HepG2 (cell line): Measurements from ENCODE around the gene NPHP1. TPM values are rescaled to one million over a fixed set of nuclear protein-coding genes. Genes with fewer than 3 reads are reported as not detected.

ENCODE experiments used
- ADNP ChIP-seq: sonication (generic); formaldehyde crosslinking; IDR thresholded peaks from 2 replicates; pipeline ENCODE4 v1.4.0; 2020; ENCODE audit warnings: missing genetic modification reagents
- ATRX ChIP-seq: sonication (generic); formaldehyde crosslinking; IDR thresholded peaks from 2 replicates; pipeline ENCODE4 v1.4.0; 2020; ENCODE audit warnings: missing genetic modification reagents, borderline replicate concordance
- CC2D1A ChIP-seq: sonication (generic); formaldehyde crosslinking; IDR thresholded peaks from 2 replicates; pipeline ENCODE4 v1.8.1; 2023; ENCODE audit warnings: mild to moderate bottlenecking, missing genetic modification reagents
- CEBPG ChIP-seq: IDR thresholded peaks from 2 replicates; pipeline ENCODE4 v1.6.1; 2016
- GTF2F1 ChIP-seq: fragments of 150-350 bp; IDR thresholded peaks from 2 replicates; pipeline ENCODE4 v1.6.1; 2014; ENCODE audit warnings: low read length
- NFYB ChIP-seq: sonication (generic); formaldehyde crosslinking; IDR thresholded peaks from 2 replicates; pipeline ENCODE4 v1.4.0; 2020; ENCODE audit warnings: missing genetic modification reagents
- ONECUT2 ChIP-seq: sonication (generic); formaldehyde crosslinking; IDR thresholded peaks from 2 replicates; pipeline ENCODE4 v1.4.0; 2020; ENCODE audit warnings: missing genetic modification reagents
- PAF1 ChIP-seq: IDR thresholded peaks from 2 replicates; pipeline ENCODE4 v1.6.1; 2016; ENCODE audit warnings: missing genetic modification reagents, missing compliant biosample characterization
- RNF2 ChIP-seq: fragments of 450-650 bp; conservative IDR thresholded peaks from 2 replicates; pipeline ENCODE4 v1.6.1; 2016; ENCODE audit warnings: low read depth
- SNAPC2 ChIP-seq: sonication (generic); formaldehyde crosslinking; IDR thresholded peaks from 2 replicates; pipeline ENCODE4 v1.8.1; 2022; ENCODE audit warnings: mild to moderate bottlenecking, missing genetic modification reagents
- ZFP37 ChIP-seq: sonication (generic); formaldehyde crosslinking; IDR thresholded peaks from 2 replicates; pipeline ENCODE4 v1.4.0; 2020; ENCODE audit warnings: missing genetic modification reagents, borderline replicate concordance
- ZMYM3 ChIP-seq: sonication (generic); formaldehyde crosslinking; IDR thresholded peaks from 2 replicates; pipeline ENCODE4 v1.5.1; 2020; ENCODE audit warnings: mild to moderate bottlenecking, missing genetic modification reagents
- ZNF20 ChIP-seq: sonication (generic); formaldehyde crosslinking; IDR thresholded peaks from 2 replicates; pipeline ENCODE4 v1.4.0; 2020; ENCODE audit warnings: mild to moderate bottlenecking, moderate library complexity, missing genetic modification reagents
- ZNF337 ChIP-seq: sonication (generic); formaldehyde crosslinking; IDR thresholded peaks from 2 replicates; pipeline ENCODE4 v1.5.1; 2020; ENCODE audit warnings: missing genetic modification reagents, low read depth, mild to moderate bottlenecking, borderline replicate concordance
- ZNF430 ChIP-seq: sonication (generic); formaldehyde crosslinking; IDR thresholded peaks from 2 replicates; pipeline ENCODE4 v1.9.0; 2021; ENCODE audit warnings: mild to moderate bottlenecking, missing genetic modification reagents
- ZNF558 ChIP-seq: sonication (generic); formaldehyde crosslinking; IDR thresholded peaks from 2 replicates; pipeline ENCODE4 v1.9.0; 2022; ENCODE audit warnings: mild to moderate bottlenecking, missing genetic modification reagents, borderline replicate concordance
- ZNF577 ChIP-seq: sonication (generic); formaldehyde crosslinking; IDR thresholded peaks from 2 replicates; pipeline ENCODE4 v1.4.0; 2020; ENCODE audit warnings: mild to moderate bottlenecking, low read depth, missing genetic modification reagents, borderline replicate concordance
- polyA plus RNA-seq, 8 experiments: library from polyadenylated mRNA; depleted of rRNA in 3 of 8; stranded (reverse) in 7 of 8; unstranded in 1 of 8; fragments of >200 nt; fragmentation: Illumina TruSeq in 4 of 8; extraction: Trizol in 4 of 8; gene quantifications; 2 replicates each; pipeline versions ENCODE4 v1.2.1 to v1.2.3, GENCODE V29; 2011 to 2016; ENCODE audit warnings: low read depth in 4 of 8, missing spikeins in 1 of 8, mixed read lengths in 1 of 8; ENCODE audit not compliant: insufficient read depth in 1 of 8
- total RNA-seq, 5 experiments: library from RNA; depleted of rRNA; stranded (reverse); fragments of >200 nt; fragmentation: Illumina TruSeq; extraction: Trizol; gene quantifications; 2 replicates each; pipeline ENCODE4 v1.2.3, GENCODE V29; 2016; ENCODE audit warnings: low read depth in 1 of 5
- TF ChIP-seq, protein P1 (sequence below): sonication (generic); formaldehyde crosslinking; IDR thresholded peaks from 2 replicates; pipeline ENCODE4 v1.5.1; 2020; ENCODE audit warnings: mild to moderate bottlenecking, missing genetic modification reagents, moderate library complexity
- TF ChIP-seq, protein P2 (sequence below): sonication (generic); formaldehyde crosslinking; IDR thresholded peaks from 2 replicates; pipeline ENCODE4 v1.5.0; 2020; ENCODE audit warnings: missing genetic modification reagents
- TF ChIP-seq, protein P3 (sequence below): sonication (generic); formaldehyde crosslinking; IDR thresholded peaks from 2 replicates; pipeline ENCODE4 v1.5.0; 2020; ENCODE audit warnings: mild to moderate bottlenecking, missing genetic modification reagents
- TF ChIP-seq, protein P4 (sequence below): sonication (generic); formaldehyde crosslinking; IDR thresholded peaks from 2 replicates; pipeline ENCODE4 v1.8.0; 2022; ENCODE audit warnings: mild to moderate bottlenecking, missing genetic modification reagents, borderline replicate concordance

NPHP1 gene
- total and polyA plus RNA-seq, 2 of the 13 experiments (the other 11 are each of a cell fraction or from before 2014, with no cell fraction given) = 2.7 to 4.8 TPM

DNA sequence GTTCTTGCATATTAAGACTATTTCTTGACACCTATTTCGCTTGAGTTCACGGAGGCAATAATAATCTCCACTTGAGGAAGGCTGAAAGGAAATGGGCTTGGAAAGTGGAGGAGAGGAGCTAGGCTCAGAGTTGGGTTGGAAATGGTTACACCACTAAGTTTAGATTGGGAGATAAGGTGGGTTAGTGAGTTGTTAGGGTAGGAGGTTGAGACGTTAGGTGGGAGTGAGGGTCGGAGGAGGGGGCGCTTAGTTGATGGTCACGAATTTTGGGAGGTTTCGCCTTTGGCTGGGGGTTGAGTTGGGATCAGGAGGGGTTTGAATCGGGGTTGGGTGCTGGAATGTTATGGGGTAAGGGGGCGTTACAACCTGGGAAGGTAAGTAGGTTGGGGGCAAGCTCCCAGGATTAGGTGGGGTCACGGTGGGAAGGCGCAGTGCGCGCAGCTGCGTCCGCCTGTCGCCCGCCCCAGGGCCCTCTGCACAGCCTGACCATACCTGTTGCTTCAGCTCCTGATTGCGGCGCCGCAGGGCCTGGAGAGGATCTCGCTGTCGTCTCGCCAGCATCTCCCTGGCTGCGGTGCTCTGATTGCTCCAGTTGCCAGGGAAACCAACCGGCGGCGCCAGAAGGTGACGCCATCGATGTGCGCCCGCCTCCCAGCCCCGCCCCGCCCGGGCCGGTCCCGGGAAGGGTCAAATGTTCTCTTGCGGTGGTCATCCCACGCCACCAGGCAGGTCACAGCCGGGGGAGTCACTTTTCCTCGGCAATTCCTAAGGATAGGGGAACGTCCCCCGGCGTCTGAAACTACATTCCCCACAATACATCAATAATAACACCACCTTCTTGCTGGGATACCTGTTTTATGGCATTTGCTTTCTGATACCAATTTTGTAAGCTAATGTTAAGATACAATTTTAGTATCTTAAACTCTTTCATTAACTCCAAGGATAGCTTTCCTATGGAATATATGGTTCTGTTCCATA lies at the start of gene NPHP1 (continued):
- TF ChIP-seq, protein P1, sequence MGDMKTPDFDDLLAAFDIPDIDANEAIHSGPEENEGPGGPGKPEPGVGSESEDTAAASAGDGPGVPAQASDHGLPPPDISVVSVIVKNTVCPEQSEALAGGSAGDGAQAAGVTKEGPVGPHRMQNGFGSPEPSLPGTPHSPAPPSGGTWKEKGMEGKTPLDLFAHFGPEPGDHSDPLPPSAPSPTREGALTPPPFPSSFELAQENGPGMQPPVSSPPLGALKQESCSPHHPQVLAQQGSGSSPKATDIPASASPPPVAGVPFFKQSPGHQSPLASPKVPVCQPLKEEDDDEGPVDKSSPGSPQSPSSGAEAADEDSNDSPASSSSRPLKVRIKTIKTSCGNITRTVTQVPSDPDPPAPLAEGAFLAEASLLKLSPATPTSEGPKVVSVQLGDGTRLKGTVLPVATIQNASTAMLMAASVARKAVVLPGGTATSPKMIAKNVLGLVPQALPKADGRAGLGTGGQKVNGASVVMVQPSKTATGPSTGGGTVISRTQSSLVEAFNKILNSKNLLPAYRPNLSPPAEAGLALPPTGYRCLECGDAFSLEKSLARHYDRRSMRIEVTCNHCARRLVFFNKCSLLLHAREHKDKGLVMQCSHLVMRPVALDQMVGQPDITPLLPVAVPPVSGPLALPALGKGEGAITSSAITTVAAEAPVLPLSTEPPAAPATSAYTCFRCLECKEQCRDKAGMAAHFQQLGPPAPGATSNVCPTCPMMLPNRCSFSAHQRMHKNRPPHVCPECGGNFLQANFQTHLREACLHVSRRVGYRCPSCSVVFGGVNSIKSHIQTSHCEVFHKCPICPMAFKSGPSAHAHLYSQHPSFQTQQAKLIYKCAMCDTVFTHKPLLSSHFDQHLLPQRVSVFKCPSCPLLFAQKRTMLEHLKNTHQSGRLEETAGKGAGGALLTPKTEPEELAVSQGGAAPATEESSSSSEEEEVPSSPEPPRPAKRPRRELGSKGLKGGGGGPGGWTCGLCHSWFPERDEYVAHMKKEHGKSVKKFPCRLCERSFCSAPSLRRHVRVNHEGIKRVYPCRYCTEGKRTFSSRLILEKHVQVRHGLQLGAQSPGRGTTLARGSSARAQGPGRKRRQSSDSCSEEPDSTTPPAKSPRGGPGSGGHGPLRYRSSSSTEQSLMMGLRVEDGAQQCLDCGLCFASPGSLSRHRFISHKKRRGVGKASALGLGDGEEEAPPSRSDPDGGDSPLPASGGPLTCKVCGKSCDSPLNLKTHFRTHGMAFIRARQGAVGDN (CRISPR knock-in tag) = peak; percentile 81
- TF ChIP-seq ONECUT2 (no peak; the same call in 1 of the 2 replicates), CC2D1A (CRISPR knock-in tag) (no peak), ZNF337 (CRISPR knock-in tag) (no peak; the same call in 1 of the 2 replicates), ZNF558 (CRISPR knock-in tag) (no peak), CEBPG (CRISPR knock-in tag) (peak; percentile 36; the same call in 1 of the 2 replicates), RNF2 (no peak), ZMYM3 (CRISPR knock-in tag) (no peak), ATRX (CRISPR knock-in tag) (no peak), ADNP (CRISPR knock-in tag) (no peak), GTF2F1 (no peak), ZNF430 (CRISPR knock-in tag) (no peak), NFYB (CRISPR knock-in tag) (peak; percentile 39; the same call in 1 of the 2 replicates), PAF1 (CRISPR knock-in tag) (no peak), ZFP37 (CRISPR knock-in tag) (0 out of 2 replicates have a peak, but pooled peaks have one; percentile 68), ZNF577 (CRISPR knock-in tag) (no peak), ZNF20 (CRISPR knock-in tag) (no peak), SNAPC2 (peak; percentile 72; the same call in 1 of the 2 replicates)
- TF ChIP-seq, protein P2, sequence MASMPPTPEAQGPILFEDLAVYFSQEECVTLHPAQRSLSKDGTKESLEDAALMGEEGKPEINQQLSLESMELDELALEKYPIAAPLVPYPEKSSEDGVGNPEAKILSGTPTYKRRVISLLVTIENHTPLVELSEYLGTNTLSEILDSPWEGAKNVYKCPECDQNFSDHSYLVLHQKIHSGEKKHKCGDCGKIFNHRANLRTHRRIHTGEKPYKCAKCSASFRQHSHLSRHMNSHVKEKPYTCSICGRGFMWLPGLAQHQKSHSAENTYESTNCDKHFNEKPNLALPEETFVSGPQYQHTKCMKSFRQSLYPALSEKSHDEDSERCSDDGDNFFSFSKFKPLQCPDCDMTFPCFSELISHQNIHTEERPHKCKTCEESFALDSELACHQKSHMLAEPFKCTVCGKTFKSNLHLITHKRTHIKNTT = 0 out of 2 replicates have a peak, but pooled peaks have one; percentile 26
- TF ChIP-seq, protein P3, sequence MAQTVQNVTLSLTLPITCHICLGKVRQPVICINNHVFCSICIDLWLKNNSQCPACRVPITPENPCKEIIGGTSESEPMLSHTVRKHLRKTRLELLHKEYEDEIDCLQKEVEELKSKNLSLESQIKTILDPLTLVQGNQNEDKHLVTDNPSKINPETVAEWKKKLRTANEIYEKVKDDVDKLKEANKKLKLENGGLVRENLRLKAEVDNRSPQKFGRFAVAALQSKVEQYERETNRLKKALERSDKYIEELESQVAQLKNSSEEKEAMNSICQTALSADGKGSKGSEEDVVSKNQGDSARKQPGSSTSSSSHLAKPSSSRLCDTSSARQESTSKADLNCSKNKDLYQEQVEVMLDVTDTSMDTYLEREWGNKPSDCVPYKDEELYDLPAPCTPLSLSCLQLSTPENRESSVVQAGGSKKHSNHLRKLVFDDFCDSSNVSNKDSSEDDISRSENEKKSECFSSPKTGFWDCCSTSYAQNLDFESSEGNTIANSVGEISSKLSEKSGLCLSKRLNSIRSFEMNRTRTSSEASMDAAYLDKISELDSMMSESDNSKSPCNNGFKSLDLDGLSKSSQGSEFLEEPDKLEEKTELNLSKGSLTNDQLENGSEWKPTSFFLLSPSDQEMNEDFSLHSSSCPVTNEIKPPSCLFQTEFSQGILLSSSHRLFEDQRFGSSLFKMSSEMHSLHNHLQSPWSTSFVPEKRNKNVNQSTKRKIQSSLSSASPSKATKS (CRISPR knock-in tag) = no peak
- TF ChIP-seq, protein P4, sequence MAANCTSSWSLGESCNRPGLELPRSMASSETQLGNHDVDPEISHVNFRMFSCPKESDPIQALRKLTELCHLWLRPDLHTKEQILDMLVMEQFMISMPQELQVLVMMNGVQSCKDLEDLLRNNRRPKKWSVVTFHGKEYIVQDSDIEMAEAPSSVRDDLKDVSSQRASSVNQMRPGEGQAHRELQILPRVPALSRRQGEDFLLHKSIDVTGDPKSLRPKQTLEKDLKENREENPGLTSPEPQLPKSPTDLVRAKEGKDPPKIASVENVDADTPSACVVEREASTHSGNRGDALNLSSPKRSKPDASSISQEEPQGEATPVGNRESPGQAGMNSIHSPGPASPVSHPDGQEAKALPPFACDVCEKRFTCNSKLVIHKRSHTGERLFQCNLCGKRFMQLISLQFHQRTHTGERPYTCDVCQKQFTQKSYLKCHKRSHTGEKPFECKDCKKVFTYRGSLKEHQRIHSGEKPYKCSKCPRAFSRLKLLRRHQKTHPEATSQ (CRISPR knock-in tag) = no peak; the same call in 1 of the 2 replicates
